GM13976 (cell line): ENCODE results near the gene RAB36.

ENCODE experiments used
- DNase-seq: peaks from one replicate; pipeline ENCODE4 v3.0.0; 2012; ENCODE audit warnings: low spot score
- CTCF ChIP-seq: IDR thresholded peaks from 2 replicates; pipeline ENCODE4 v1.5.1; 2012; ENCODE audit warnings: borderline replicate concordance, mild to moderate bottlenecking; ENCODE audit not compliant: insufficient read depth; ENCODE audit errors: extremely low read depth, missing control alignments, control extremely low read depth
- in situ Hi-C: fragments of 300-500 bp; cut with MboI; formaldehyde crosslinking; loops from one replicate; pipeline ENCODE4 v1.12.0; 2022; ENCODE audit warnings: low sequenced_read_pairs, mixed read lengths, inconsistent platforms; ENCODE audit not compliant: unreplicated experiment

The RAB36 gene

GRCh38 chr22:23163665-23164064 is 18.4 kb downstream of the RAB36 start:
- in situ Hi-C loops: no loop called here
- DNase-seq: no peak
- TF ChIP-seq CTCF: no peak

GRCh38 chr22:23164091-23164490 is 18.8 kb downstream of the RAB36 start:
- TF ChIP-seq CTCF: no peak
- in situ Hi-C loops: no loop called here
- DNase-seq: no peak

GRCh38 chr22:23166042-23166831 is 21.0 kb downstream of the RAB36 start:
- DNase-seq: no peak
- in situ Hi-C loops: no loop called here
- TF ChIP-seq CTCF: no peak

GRCh38 chr22:23166841-23167616 is 21.8 kb downstream of the RAB36 start:
- TF ChIP-seq CTCF: no peak
- no peak for DNase-seq
- in situ Hi-C loops: no loop called here

GRCh38 chr22:23168391-23169042 is 23.2 kb downstream of the RAB36 start:
- no peak for DNase-seq
- no peak for TF ChIP-seq CTCF
- in situ Hi-C loops: no loop called here

GRCh38 chr22:23169043-23169406 is 23.7 kb downstream of the RAB36 start:
- no peak for TF ChIP-seq CTCF
- no peak for DNase-seq
- in situ Hi-C loops: no loop called here
